SH-SY5Y (cell line): Measurements from ENCODE around the gene RGL4.

Experiments
- GATA2 ChIP-seq: IDR thresholded peaks from 2 replicates; pipeline ENCODE4 v1.6.1; 2011; ENCODE audit warnings: mild to moderate bottlenecking, low read depth, low read length
- GATA3 ChIP-seq: IDR thresholded peaks from 2 replicates; pipeline ENCODE4 v1.6.1; 2011; ENCODE audit warnings: low read depth, mild to moderate bottlenecking, low read length, moderate library complexity

- TF ChIP-seq GATA3 (no peak), GATA2 (no peak)
Measured at GRCh38 chr22:23673050-23673620, 17.7 kb upstream of the RGL4 start.
